IMR-90 (cell line): Measurements from ENCODE around the gene C16orf74. TPM values are rescaled to one million over a fixed set of nuclear protein-coding genes. Genes with fewer than 3 reads are reported as not detected.
A peak's percentile ranks its signal among the peaks of the same experiment; 100 is the strongest.

Experiments
- ATAC-seq: fragments of 200-7000 bp; cut with Tn5 transposase; 2 replicates; pipeline ENCODE4 v1.9.1; 2020; ENCODE audit warnings: low read depth, mild to moderate bottlenecking, moderate library complexity
- BruUV-seq: library from RNA; stranded (reverse); fragments of 400-500 nt; replicated peaks from 2 replicates; lab custom pipeline; 2021; lab: Mats Ljungman, UMichigan
- CTCF ChIA-PET: fragments of 300-600 bp; formaldehyde crosslinking; extraction: SDS; loops from one replicate; lab custom pipeline; 2021; ENCODE audit warnings: antibody characterized with exemption; lab: Yijun Ruan, JAX
- POLR2A ChIA-PET: fragments of 300-600 bp; sonication (Branson Sonifier 250); formaldehyde crosslinking; loops from one replicate; lab custom pipeline; 2022; ENCODE audit warnings: antibody characterized with exemption; ENCODE audit not compliant: unreplicated experiment; lab: Charles Lee
- DNase-seq: peaks from one replicate; pipeline ENCODE4 v3.0.0; 2013
- H2AFZ ChIP-seq: replicated peaks from 2 replicates; pipeline ENCODE3; 2013; ENCODE audit warnings: low read length, mild to moderate bottlenecking; ENCODE audit not compliant: poor library complexity
- H2AK5ac ChIP-seq: 2 replicates; pipeline ENCODE4 v1.6.1; 2013; ENCODE audit warnings: low read depth, low read length, inconsistent platforms
- H2AK9ac ChIP-seq: replicated peaks from 2 replicates; pipeline ENCODE3; 2013; ENCODE audit warnings: mild to moderate bottlenecking, low read depth, low read length, moderate library complexity; ENCODE audit not compliant: poor library complexity
- H2BK120ac ChIP-seq: 2 replicates; pipeline ENCODE4 v1.6.1; 2013; ENCODE audit warnings: low read depth, low read length, inconsistent platforms
- H2BK15ac ChIP-seq: 3 replicates; pipeline ENCODE4 v1.6.1; 2013; ENCODE audit warnings: low read depth, low read length, inconsistent platforms
- H2BK20ac ChIP-seq: 2 replicates; pipeline ENCODE4 v1.6.1; 2013; ENCODE audit warnings: low read depth, mild to moderate bottlenecking, inconsistent platforms, low read length, moderate library complexity
- H2BK5ac ChIP-seq: 2 replicates; pipeline ENCODE4 v1.6.1; 2013; ENCODE audit warnings: mild to moderate bottlenecking, low read depth, low read length, inconsistent platforms; ENCODE audit not compliant: poor library complexity, severe bottlenecking
- H3K14ac ChIP-seq: replicated peaks from 2 replicates; pipeline ENCODE4 v1.6.1; 2013; ENCODE audit warnings: low read depth, low read length, inconsistent platforms
- H3K18ac ChIP-seq: 2 replicates; pipeline ENCODE4 v1.6.1; 2013; ENCODE audit warnings: low read depth, low read length, control low read depth
- H3K23ac ChIP-seq: 2 replicates; pipeline ENCODE4 v1.6.1; 2013; ENCODE audit warnings: low read depth, low read length, inconsistent platforms
- H3K27ac ChIP-seq: 2 replicates; pipeline ENCODE4 v1.5.1; 2013; ENCODE audit warnings: mild to moderate bottlenecking, control low read depth, low read length; ENCODE audit not compliant: insufficient read depth
- H3K27me3 ChIP-seq: 2 replicates; pipeline ENCODE4 v1.6.1; 2013; ENCODE audit warnings: low read length; ENCODE audit not compliant: control insufficient read depth, insufficient read depth
- H3K36me3 ChIP-seq: 2 replicates; pipeline ENCODE4 v1.6.1; 2013; ENCODE audit warnings: low read length, mixed read lengths; ENCODE audit not compliant: control insufficient read depth, insufficient read depth
- H3K4ac ChIP-seq: 2 replicates; pipeline ENCODE4 v1.6.1; 2013; ENCODE audit warnings: low read depth, low read length, inconsistent platforms
- H3K4me1 ChIP-seq: 2 replicates; pipeline ENCODE4 v1.6.1; 2013; ENCODE audit warnings: low read length, mixed read lengths; ENCODE audit not compliant: control insufficient read depth, insufficient read depth
- H3K4me2 ChIP-seq: 2 replicates; pipeline ENCODE4 v1.6.1; 2013; ENCODE audit warnings: low read depth, mild to moderate bottlenecking, control low read depth, low read length, moderate library complexity
- H3K4me3 ChIP-seq: 2 replicates; pipeline ENCODE4 v1.5.1; 2013; ENCODE audit warnings: low read depth, mild to moderate bottlenecking, control low read depth, low read length, moderate library complexity; ENCODE audit not compliant: insufficient read depth
- H3K56ac ChIP-seq: 2 replicates; pipeline ENCODE4 v1.6.1; 2013; ENCODE audit warnings: low read length, inconsistent platforms; ENCODE audit not compliant: insufficient read depth; ENCODE audit errors: extremely low read depth
- H3K79me1 ChIP-seq, 2 experiments: 2 replicates each; pipeline ENCODE4 v1.6.1; 2013; ENCODE audit warnings: low read length in 2 of 2, inconsistent platforms in 1 of 2, low read depth in 1 of 2
- H3K9ac ChIP-seq: 2 replicates; pipeline ENCODE4 v1.6.1; 2013; ENCODE audit warnings: low read depth, low read length, control low read depth
- H3K9me1 ChIP-seq: 2 replicates; pipeline ENCODE4 v1.6.1; 2013; ENCODE audit warnings: low read length, inconsistent platforms; ENCODE audit not compliant: insufficient read depth
- H3K9me3 ChIP-seq: 2 replicates; pipeline ENCODE4 v1.6.1; 2013; ENCODE audit warnings: low read length; ENCODE audit not compliant: control insufficient read depth, insufficient read depth
- H4K20me1 ChIP-seq: 2 replicates; pipeline ENCODE4 v1.6.1; 2013; ENCODE audit warnings: low read length, inconsistent platforms; ENCODE audit not compliant: insufficient read depth
- H4K5ac ChIP-seq: 2 replicates; pipeline ENCODE4 v1.6.1; 2013; ENCODE audit warnings: mild to moderate bottlenecking, low read depth, low read length, control low read depth
- H4K8ac ChIP-seq, 2 experiments: 2 replicates each; pipeline ENCODE4 v1.6.1; 2013; ENCODE audit warnings: low read depth in 2 of 2, low read length in 2 of 2, control low read depth in 1 of 2, inconsistent platforms in 1 of 2
- H4K91ac ChIP-seq: 2 replicates; pipeline ENCODE4 v1.6.1; 2013; ENCODE audit warnings: low read depth, low read length, inconsistent platforms; ENCODE audit not compliant: insufficient read depth
- BHLHE40 ChIP-seq: fragments of 150-350 bp; IDR thresholded peaks from 2 replicates; pipeline ENCODE4 v1.6.1; 2016; ENCODE audit warnings: mild to moderate bottlenecking, low read depth, low read length
- CEBPB ChIP-seq: IDR thresholded peaks from 2 replicates; pipeline ENCODE4 v1.6.1; 2012; ENCODE audit warnings: low read depth, low read length, improper control_type of control experiment
- CHD1 ChIP-seq: IDR thresholded peaks from 2 replicates; pipeline ENCODE4 v1.6.1; 2012; ENCODE audit warnings: low read depth, low read length, improper control_type of control experiment
- FOS ChIP-seq: fragments of 150-350 bp; IDR thresholded peaks from 2 replicates; pipeline ENCODE4 v1.6.1; 2016; ENCODE audit warnings: low read depth, low read length
- MAFK ChIP-seq: IDR thresholded peaks from 2 replicates; pipeline ENCODE4 v1.6.1; 2012; ENCODE audit warnings: low read depth, low read length, improper control_type of control experiment
- MAZ ChIP-seq: IDR thresholded peaks from 2 replicates; pipeline ENCODE4 v1.6.1; 2012; ENCODE audit warnings: low read depth, mild to moderate bottlenecking, low read length, improper control_type of control experiment, moderate library complexity, borderline replicate concordance
- MXI1 ChIP-seq: IDR thresholded peaks from 2 replicates; pipeline ENCODE4 v1.6.1; 2012; ENCODE audit warnings: low read depth, mild to moderate bottlenecking, low read length, moderate library complexity, borderline replicate concordance
- POLR2A ChIP-seq: IDR thresholded peaks from 2 replicates; pipeline ENCODE4 v1.6.1; 2012; ENCODE audit warnings: mild to moderate bottlenecking, low read depth, low read length
- RAD21 ChIP-seq: IDR thresholded peaks from 2 replicates; pipeline ENCODE4 v1.6.1; 2012; ENCODE audit warnings: low read length, improper control_type of control experiment
- RCOR1 ChIP-seq: IDR thresholded peaks from 2 replicates; pipeline ENCODE4 v1.6.1; 2012; ENCODE audit warnings: mild to moderate bottlenecking, low read length, improper control_type of control experiment; ENCODE audit not compliant: insufficient replicate concordance
- RFX5 ChIP-seq: IDR thresholded peaks from 2 replicates; pipeline ENCODE4 v1.8.0; 2012; ENCODE audit warnings: low read depth, mild to moderate bottlenecking, low read length, moderate library complexity
- SMC3 ChIP-seq: fragments of 150-350 bp; IDR thresholded peaks from 2 replicates; pipeline ENCODE4 v1.6.1; 2016; ENCODE audit warnings: low read depth, mild to moderate bottlenecking, antibody characterized with exemption, low read length, moderate library complexity
- WGBS, 2 experiments: methylation state at CpG; one replicate each; pipeline versions ENCODE4 v1.1.5 to v1.1.7; 2013; ENCODE audit warnings: missing lambda C conversion rate in 2 of 2; ENCODE audit not compliant: insufficient read length in 1 of 2; ENCODE audit errors: extremely low coverage in 2 of 2; 5-methylcytosine and 5-hydroxymethylcytosine counted together
- dilution Hi-C: fragments of 300-500 bp; cut with HindIII; formaldehyde crosslinking; loops from one replicate; pipeline ENCODE4 v1.14.3; 2018; ENCODE audit warnings: low sequenced_read_pairs; ENCODE audit not compliant: unreplicated experiment
- in situ Hi-C: fragments of 300-500 bp; cut with MboI; formaldehyde crosslinking; loops from 3 replicates; pipeline ENCODE4 v1.14.3; 2019; ENCODE audit warnings: low sequenced_read_pairs, inconsistent platforms, mixed read lengths
- intact Hi-C: fragments of 100-400 bp; cut with micrococcal nuclease; formaldehyde crosslinking; loops from 2 replicates; pipeline ENCODE4 v1.10.0; 2022
- polyA plus RNA-seq, 3 experiments: library from polyadenylated mRNA; depleted of rRNA; stranded (reverse); fragments of >200 nt; gene quantifications; 2 replicates each; pipeline ENCODE4 v1.2.3, GENCODE V29; 2012; ENCODE audit warnings: low replicate concordance in 1 of 3
- total RNA-seq: library from RNA; depleted of rRNA; stranded (reverse); fragments of >200 nt; gene quantifications from 2 replicates; pipeline ENCODE4 v1.2.3, GENCODE V29; 2012
- TF ChIP-seq, protein P1 (sequence below): fragments of 150-350 bp; IDR thresholded peaks from 2 replicates; pipeline ENCODE4 v1.6.1; 2017; ENCODE audit warnings: mild to moderate bottlenecking, antibody characterized with exemption, low read length, low read depth

C16orf74 gene
- total and polyA plus RNA-seq, 2 of the 4 experiments (the other 2 are of a cell fraction) = 4.5 to 12.2 TPM

DNA sequence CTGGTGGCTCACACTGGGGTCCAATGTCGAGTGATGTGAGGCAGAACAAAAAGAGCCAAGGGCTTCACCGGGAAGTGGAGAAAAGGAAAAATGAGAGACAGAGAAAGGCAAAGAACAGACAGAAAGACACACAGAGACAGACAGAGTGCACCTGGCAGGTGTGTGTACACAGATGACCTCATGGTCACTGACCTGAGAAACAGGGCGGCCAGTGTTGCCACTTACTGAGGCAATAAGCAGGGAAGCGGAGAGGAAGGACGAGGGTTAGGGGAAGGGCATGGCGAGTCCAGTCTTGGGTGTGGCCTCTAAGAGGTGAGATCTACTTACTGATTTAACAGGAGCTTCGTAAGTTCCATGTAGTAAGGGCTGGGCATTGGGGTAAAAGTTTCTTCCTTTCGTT lies 69.6 kb downstream of the C16orf74 start:
- no peak overlapping the region for H3K27ac ChIP-seq
- H2AK5ac ChIP-seq = no peak overlapping the region
- H3K4ac ChIP-seq = no peak overlapping the region
- no peak overlapping the region for H2BK15ac ChIP-seq
- 93% methylated on average over 3 of the region's 8 CpGs; no CpG with 5 or more reads in 1 of the 2 experiments for WGBS, 2 experiments
- no peak overlapping the region for H3K14ac ChIP-seq
- ATAC-seq (no peak), DNase-seq (no peak)
- peaks cover 14% of the 10 kb centered on the region; the same call in 1 of the 2 replicates for H4K20me1 ChIP-seq
- no peak overlapping the region for H3K4me3 ChIP-seq
- no peak overlapping the region for H4K5ac ChIP-seq
- H3K18ac ChIP-seq = no peak overlapping the region
- ChIA-PET POLR2A (no interaction called here), CTCF (no interaction called here)
- H3K27me3 ChIP-seq = no peaks in the 10 kb centered on the region
- H3K9me1 ChIP-seq = peaks cover 7% of the 10 kb centered on the region
- dilution Hi-C loops = no loop called here
- no peak overlapping the region for H2AFZ ChIP-seq
- no peak overlapping the region for H2BK20ac ChIP-seq
- no peak overlapping the region for H4K91ac ChIP-seq
- no TSS peak for BruUV-seq
- peaks cover 7 to 35% of the 10 kb centered on the region in 2 experiments; a peak in 3 of 4 replicates for H3K79me1 ChIP-seq
- no peaks in the 10 kb centered on the region for H3K4me1 ChIP-seq
- H4K8ac ChIP-seq = no peak overlapping the region
- intact Hi-C loops = no loop called here
- H2BK5ac ChIP-seq = no peak overlapping the region
- H3K4me2 ChIP-seq = no peak overlapping the region
- H3K56ac ChIP-seq = no peak overlapping the region
- TF ChIP-seq FOS = no peak
- no peak for TF ChIP-seq BHLHE40
- TF ChIP-seq, protein P1, sequence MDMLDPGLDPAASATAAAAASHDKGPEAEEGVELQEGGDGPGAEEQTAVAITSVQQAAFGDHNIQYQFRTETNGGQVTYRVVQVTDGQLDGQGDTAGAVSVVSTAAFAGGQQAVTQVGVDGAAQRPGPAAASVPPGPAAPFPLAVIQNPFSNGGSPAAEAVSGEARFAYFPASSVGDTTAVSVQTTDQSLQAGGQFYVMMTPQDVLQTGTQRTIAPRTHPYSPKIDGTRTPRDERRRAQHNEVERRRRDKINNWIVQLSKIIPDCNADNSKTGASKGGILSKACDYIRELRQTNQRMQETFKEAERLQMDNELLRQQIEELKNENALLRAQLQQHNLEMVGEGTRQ = no peak
- TF ChIP-seq CHD1 = no peak
- TF ChIP-seq RCOR1 = no peak
- TF ChIP-seq MAFK = no peak
- TF ChIP-seq SMC3 = no peak
- TF ChIP-seq RAD21 = no peak
- TF ChIP-seq RFX5 = no peak
- no peak for TF ChIP-seq MXI1
- TF ChIP-seq POLR2A = no peak
- TF ChIP-seq CEBPB = no peak
- TF ChIP-seq MAZ = no peak
- H3K9ac ChIP-seq = no peak overlapping the region
- in situ Hi-C loops = no loop called here
- H2BK120ac ChIP-seq = no peak overlapping the region
- H3K9me3 ChIP-seq = no peaks in the 10 kb centered on the region
- H3K23ac ChIP-seq = no peak overlapping the region
- H3K36me3 ChIP-seq = peaks cover 14% of the 10 kb centered on the region
- peak overlapping the region; percentile 56 for H2AK9ac ChIP-seq
